Activated CD8-positive, alpha-beta memory T cell treated with anti-CD3 and anti-CD28 coated beads, Interleukin-2, amount 50 U/mL, for 24 hours (primary cell): ENCODE results near the gene USE1.
A peak's percentile ranks its signal among the peaks of the same experiment; 100 is the strongest.

Experiments used
- DNase-seq: peaks from one replicate; pipeline ENCODE4 v3.0.0-alpha.2; 2020; ENCODE audit errors: extremely low read depth

Gene USE1

DNA sequence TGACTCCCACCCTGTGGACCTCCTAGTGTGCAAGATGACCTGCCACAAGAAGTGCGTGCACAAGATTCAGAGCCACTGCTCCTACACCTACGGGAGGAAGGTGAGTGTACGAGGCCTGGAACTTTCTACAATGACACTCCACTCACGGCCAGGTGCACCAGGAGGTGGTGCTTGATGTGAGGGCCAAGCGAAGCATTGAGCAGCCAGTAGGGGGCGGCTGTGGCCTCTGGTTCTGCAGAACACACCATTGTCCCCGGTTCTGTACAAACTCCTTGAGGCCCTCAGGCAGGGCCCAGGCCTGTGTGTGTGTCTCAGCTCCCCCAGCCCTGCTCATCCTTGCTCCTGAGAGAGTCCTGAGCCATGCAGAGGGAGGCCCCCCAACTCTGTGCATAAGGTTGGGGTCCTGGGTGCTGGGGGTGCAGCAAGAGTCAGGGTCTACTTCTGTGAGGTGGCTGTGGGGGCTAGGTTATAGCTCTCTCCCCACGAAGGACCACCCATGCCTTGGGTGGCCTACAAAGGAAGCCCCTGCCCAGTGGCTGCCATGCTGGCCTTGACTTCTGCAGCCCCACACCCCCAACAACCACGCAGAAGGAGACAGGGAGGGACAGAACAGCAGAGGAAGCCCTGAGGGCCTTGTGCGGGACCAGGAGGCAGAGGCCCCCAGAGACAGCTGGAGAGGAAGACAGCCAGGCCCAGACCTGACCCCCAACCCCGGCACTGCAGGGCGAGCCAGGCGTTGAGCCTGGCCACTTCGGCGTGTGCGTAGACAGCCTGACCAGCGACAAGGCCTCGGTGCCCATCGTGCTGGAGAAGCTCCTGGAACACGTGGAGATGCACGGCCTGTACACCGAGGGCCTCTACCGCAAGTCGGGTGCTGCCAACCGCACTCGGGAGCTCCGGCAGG lies 9.7 kb upstream of the USE1 start:
- DNase-seq: no peak

DNA sequence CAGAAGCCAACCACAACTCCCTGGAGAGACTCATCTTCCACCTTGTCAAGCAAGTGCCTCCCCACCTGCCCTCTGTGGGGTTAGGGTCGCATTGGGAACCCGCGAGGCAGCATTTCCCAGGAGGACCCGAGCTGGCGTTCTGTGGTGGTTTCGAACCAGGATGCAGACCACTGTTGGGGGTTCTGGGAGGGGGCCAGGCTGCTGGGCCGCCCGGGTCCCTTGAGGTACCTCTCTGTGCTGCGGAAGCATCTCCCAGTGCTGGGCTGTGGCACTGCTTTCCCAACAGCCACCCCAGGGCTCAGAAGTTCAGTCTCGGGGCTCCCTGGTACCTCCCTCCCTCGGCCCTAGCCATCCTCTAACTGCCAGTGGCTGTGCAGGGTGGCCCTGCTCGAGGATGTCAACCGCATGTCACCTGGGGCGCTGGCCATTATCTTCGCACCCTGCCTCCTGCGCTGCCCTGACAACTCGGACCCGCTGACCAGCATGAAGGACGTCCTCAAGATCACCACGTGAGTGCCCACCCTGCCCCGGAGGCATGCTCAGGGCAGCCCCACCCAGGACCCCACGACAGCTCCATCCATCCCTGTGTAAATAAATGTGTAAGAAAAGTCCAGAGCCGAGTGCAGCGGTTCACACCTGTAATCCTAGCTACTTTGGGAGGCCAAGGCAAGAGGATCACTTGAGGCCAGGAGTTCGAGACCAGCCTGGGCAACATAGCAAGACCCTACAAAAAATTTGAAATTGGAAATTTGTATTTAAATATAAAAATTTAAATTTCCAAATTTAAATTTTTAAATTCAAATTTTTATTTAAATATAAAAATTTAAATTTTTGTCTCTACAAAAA lies 8.2 kb upstream of the USE1 start:
- no peak for DNase-seq

- no peak for DNase-seq
Observed at GRCh38 chr19:17209126-17210036, 5.8 kb upstream of the USE1 start.

DNA sequence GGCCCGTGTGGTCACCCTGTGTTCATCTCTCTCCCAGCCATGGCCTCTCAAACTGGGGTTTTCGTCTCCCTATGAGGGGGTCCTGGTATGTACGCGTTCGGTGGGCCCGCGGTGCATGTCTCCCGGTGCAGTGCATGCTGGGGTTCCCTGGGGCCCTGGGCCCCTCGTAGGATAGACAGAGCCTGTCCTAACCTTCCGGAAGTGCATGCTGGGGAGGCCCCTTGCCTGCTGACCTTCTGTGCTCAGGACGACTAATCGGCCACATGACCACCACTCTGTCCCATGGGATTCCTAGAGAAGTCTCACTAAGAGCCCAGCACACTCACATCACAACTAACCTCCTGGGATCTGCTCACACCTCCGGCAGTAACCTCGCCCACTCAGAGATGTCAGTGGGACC lies 4.9 kb upstream of the USE1 start:
- DNase-seq: no peak

DNA sequence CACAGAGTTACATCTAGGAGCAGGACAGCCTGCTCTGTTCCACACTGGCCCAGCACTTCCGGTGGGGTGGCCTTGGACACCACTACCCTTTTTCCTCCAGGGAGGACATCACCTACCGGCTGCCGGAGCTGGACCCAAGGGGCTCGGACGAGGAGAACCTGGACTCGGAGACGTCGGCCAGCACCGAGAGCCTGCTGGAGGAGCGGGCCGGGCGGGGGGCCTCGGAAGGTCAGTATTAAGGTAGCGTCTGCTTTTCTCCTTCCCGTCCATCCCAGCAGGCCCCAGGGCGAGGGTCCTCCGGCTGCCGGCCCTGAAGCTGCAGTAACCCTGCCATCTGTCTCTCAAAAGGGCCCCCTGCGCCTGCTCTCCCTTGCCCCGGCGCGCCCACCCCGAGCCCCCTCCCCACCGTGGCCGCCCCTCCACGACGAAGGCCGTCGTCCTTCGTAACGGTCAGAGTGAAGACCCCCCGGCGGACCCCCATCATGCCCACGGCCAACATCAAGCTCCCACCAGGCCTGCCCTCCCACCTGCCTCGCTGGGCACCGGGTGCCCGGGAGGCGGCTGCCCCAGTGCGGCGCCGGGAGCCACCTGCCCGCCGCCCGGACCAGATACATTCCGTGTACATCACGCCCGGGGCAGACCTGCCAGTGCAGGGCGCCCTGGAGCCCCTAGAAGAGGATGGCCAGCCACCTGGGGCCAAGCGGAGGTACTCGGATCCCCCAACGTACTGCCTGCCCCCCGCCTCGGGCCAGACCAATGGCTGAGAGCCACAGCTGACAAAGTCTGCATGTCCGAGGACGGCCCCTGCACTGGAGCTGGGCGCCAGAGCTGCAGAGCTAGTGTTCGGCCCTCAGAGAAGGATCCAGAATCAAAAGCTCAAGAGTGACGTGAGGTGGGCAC lies 3.4 kb upstream of the USE1 start:
- no peak for DNase-seq

DNA sequence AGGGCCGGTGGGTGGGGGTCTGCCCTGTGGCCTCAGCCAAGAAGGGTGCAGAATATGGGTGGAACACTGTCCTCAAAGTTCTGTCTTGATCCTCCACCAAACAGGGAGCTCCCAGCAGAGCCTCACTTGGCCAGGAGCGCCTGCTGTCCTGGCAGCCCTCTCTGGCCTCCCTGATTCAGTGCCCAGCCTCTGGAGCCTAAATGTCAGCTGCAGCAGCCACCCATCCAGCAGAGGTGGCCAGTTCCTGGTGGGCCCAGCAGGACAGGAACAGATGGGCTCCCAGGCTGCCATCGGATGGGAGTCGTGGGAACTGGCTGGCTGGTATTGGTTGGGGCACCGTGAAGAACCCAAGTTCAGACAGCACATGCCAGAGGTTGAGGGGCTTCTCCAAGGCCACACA lies 1.8 kb upstream of the USE1 start:
- no peak for DNase-seq

DNA sequence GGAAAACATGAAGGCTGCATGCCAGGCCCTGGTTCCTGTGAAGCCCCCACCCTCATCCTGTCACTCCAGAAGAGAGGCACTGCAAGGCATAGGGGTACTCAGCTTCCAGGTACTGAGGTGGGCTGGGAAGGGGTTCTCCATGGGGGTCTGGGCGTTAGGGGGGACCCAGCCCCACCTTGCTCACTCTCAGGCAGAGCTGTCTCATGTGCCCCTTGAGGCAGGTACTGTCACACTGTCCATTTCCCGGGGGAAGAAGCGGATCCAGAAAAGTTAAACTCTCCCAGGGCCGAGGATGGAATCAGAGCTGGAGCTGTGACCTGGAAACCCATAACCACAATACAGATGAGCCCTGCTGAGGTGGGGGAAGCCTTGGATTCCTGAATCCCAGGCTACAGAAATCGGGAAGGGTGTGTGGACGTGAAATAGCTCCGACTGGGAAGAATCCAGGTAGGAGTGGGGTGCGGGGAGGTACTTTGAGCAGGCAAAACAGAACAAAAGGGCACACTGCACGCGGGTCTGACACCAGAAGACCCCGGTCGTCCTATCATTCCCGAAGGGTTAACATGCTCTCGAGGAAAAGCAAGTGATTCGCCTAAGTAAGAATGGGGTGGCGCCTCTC lies 540 bp upstream of the USE1 start:
- DNase-seq: no peak

- DNase-seq: no peak
Observed at GRCh38 chr19:17216058-17216670, 1.0 kb downstream of the USE1 start.

GRCh38 chr19:17219286-17219685 lies 4.1 kb downstream of the USE1 start:
- no peak for DNase-seq

DNA sequence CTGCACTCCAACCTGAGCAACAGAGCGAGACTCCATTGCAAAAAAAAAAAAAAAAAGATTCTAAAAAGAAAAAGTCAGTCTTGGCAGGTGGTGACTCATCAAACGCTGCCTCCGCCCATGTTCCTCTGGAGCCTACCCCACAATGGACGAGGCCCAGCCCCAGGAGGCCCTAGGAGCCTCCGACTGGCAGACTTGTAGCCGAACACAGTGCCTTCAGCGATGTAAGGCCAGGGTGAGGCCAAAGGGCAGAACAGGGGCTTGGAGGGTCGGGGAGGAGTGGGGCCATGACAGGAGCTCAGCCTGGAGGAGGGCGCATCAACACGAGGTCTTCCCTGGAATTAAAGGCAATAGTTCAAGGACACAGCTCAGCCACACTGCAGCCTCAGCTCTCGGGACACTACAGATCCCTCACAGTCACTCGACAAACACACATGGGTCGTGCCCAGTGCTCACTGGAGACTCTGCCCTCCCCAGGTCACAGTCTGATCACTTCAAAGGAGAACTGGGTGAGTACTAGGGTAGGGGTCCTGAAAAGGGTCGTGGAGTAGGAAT lies 5.1 kb downstream of the USE1 start:
- no peak for DNase-seq

DNA sequence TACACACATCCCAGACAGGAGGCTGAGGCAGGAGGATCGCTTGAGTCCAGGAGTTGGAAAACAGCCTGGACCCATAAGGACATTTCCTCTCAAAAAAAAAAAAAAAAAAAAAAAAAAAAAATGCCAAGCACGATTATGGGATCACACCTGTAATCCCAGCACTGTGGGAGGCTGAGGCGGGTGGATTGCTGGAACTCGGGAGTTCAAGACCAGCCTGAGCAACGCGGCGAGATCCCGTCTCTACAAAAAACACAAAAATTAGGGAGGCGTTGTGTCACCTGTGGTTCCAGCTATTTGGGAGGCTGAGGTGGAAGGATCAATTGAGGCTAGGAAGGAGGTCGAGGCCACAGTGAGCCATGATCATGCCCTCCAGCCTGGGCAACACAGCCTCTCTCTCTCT lies 9.9 kb downstream of the USE1 start:
- DNase-seq: no peak

- DNase-seq: peak; percentile 93
Observed at GRCh38 chr19:17226002-17226933, 11.1 kb downstream of the USE1 start, which contains the start of gene OCEL1. Gene OCEL1 (plus strand): TSS chr19:17226226. CDS start chr19:17226248, 22 bp downstream.

DNA sequence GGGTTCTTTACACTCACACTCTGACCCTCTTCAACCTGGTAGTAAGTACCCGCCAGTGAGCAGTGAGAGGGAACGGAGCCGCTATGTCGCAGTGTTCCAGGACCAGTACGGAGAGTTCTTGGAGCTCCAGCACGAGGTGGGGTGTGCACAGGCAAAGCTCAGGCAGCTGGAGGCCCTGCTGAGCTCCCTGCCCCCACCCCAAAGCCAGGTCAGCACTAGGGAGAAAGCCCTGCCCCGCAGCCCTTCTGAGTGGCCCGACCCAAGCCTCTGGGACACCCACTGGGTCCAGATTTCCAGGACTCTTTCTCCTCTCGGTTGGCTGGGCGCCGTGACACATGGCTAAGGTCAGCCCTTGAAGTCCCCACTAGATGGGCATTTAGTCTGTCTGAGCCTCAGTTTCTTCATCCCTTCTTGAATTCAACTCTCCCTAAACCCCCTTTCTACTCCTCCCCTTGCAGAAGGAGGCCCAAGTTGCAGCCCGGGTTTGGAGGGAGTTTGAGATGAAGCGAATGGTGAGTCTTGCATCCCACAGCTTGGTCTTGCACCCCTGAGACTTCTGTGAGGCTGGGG lies 12.7 kb downstream of the USE1 start:
- no peak for DNase-seq

DNA sequence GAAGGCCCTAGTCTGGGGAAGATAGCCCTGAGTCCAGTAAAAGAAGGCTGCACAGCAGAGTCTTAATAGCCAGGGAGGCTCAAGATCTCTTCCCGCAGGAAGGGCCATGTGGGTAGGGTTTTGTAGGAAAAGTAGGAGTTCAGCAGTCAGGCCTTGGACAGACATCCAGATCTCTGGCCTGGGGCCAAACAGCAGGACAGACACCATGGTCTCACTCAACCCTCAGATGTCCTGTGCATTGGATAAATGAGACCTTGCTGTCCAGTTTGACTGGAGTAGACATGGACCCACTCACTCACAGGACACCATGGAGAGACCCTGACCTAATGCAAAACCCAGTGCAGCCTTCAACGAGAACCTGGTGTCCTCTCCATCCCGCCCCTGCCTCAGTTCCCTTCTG lies 14.7 kb downstream of the USE1 start:
- DNase-seq: no peak

GRCh38 chr19:17232258-17232657 lies 17.1 kb downstream of the USE1 start:
- no peak for DNase-seq

DNA sequence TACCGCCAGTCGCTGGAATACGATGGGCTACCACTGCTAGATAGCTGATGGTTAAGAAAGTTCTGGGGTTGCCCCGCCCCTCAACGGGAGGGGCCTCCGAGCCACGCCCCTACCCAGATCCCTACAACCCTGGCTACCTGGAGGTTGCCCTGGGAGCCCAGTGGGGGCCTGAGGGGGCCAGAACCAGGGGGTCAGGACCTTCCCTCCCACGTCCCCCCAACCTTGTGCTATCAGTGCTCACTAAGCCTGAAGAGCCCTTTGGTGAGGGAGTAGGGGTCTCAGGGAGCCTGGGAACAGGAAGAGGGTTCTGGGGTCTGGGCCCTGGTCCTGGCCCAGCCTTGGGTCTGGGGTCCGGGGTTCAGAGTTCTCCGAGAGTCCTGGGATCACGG lies 19.7 kb downstream of the USE1 start:
- DNase-seq: no peak

- no peak for DNase-seq
Observed at GRCh38 chr19:17235300-17235970, 20.3 kb downstream of the USE1 start.
